GM18951 (cell line): ENCODE results near the gene ARID5A.

Experiments used
- POLR2A ChIP-seq: IDR thresholded peaks from 4 replicates; pipeline ENCODE4 v1.6.1; 2011; ENCODE audit warnings: mild to moderate bottlenecking; ENCODE audit not compliant: insufficient read length, insufficient read depth; ENCODE audit errors: extremely low read depth
- in situ Hi-C: fragments of 300-500 bp; cut with MboI; formaldehyde crosslinking; loops from one replicate; pipeline ENCODE4 v1.12.0; 2022; ENCODE audit warnings: low sequenced_read_pairs, mixed read lengths, inconsistent platforms; ENCODE audit not compliant: unreplicated experiment

ARID5A gene

GRCh38 chr2:96578731-96579130, 42.2 kb downstream of the ARID5A start:
- TF ChIP-seq POLR2A, result no peak
- in situ Hi-C loops, result no loop called here

GRCh38 chr2:96579422-96579821, 42.9 kb downstream of the ARID5A start:
- TF ChIP-seq POLR2A, result no peak
- in situ Hi-C loops, result no loop called here

GRCh38 chr2:96580771-96581170, 44.2 kb downstream of the ARID5A start:
- in situ Hi-C loops, result no loop called here
- no peak for TF ChIP-seq POLR2A

GRCh38 chr2:96584017-96584416, 47.5 kb downstream of the ARID5A start:
- in situ Hi-C loops, result no loop called here
- TF ChIP-seq POLR2A, result no peak

- no peak for TF ChIP-seq POLR2A
Measured at GRCh38 chr2:96587843-96588242, 51.3 kb downstream of the ARID5A start.

GRCh38 chr2:96591054-96591453, 54.5 kb downstream of the ARID5A start:
- TF ChIP-seq POLR2A, result no peak
- in situ Hi-C loops, result no loop called here

More at GRCh38 chr2:96587843-96588242, 51.3 kb downstream of the ARID5A start:
- in situ Hi-C loops, result no loop called here

GRCh38 chr2:96591494-96591893, 54.9 kb downstream of the ARID5A start:
- TF ChIP-seq POLR2A, result no peak
- in situ Hi-C loops, result no loop called here

GRCh38 chr2:96594282-96594681, 57.7 kb downstream of the ARID5A start:
- in situ Hi-C loops, result no loop called here
- TF ChIP-seq POLR2A, result no peak

- TF ChIP-seq POLR2A, result no peak
- in situ Hi-C loops, result no loop called here
Measured at GRCh38 chr2:96594691-96595152, 58.2 kb downstream of the ARID5A start.

GRCh38 chr2:96596596-96596995, 60.0 kb downstream of the ARID5A start:
- no peak for TF ChIP-seq POLR2A
- in situ Hi-C loops, result no loop called here

GRCh38 chr2:96599941-96600340, 63.4 kb downstream of the ARID5A start:
- TF ChIP-seq POLR2A, result no peak
- in situ Hi-C loops, result no loop called here

- in situ Hi-C loops, result no loop called here
- no peak for TF ChIP-seq POLR2A
Measured at GRCh38 chr2:96601382-96602292, 65.1 kb downstream of the ARID5A start.
